ENCODE results near the gene HOXB9. TPM values are rescaled to one million over a fixed set of nuclear protein-coding genes. Genes with fewer than 3 reads are reported as not detected.
A peak's percentile ranks its signal among the peaks of the same experiment; 100 is the strongest.

The HOXB9 gene
- total RNA-seq, 2 donors from 2014 or later: 0.09 to 0.68 TPM

DNA sequence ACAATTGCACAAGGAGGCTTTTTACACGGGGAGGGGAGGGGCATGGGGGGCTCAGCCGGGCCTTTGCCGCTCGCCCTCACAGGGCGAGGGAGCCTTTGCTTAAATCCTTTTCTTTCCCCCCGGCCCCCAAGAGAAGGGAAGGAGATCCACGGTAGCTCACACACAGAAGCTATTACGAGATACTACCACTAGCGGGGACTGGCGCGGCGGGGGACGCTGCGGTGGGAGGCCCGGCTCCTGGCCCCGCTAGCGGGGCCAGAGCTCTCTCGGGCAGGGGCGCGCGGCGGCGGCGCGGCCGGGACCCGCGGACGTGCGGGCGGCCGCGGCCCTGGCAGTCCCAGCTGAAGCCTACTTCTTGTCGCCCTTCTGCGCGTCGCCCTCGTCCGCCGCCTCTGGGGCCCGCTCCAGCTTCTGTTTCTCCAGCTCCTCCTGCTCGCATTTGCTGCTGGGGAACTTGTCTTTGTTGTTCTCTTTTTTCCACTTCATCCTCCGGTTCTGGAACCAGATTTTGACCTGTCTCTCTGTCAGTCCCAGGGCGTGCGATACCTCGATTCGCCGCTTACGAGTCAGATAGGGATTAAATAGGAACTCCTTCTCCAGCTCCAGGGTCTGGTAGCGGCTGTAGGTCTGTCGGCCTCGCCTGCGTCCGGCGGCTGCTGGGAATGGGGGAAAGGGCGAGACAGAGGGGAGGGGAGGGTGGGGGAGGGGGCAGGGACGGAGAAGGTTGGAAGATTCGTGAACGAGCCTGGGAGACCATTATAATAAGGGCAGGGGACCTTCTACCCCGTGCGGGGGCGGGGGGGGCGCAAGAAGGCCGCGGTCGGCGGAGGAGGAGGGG is 13.1 kb downstream of the HOXB9 start:
- WGBS: 2% methylated on average over 61 of the region's 67 CpGs
- Histone ChIP-seq H3K4me1 (replicated peaks) (peaks cover 3% of the 10 kb centered on the region), H3K4me3 (peak overlapping the region in 1 of 2 donors; percentile 13), H3K36me3 (no peaks in the 10 kb centered on the region), H3K27me3 (replicated peaks; ENCODE audit: insufficient read depth) (peaks cover 53% of the 10 kb centered on the region), H3K27ac (no peak overlapping the region), H3K9me3 (no peaks in the 10 kb centered on the region)
- DNase-seq (ENCODE audit: low spot score): no peak
- intact Hi-C loops (cut with DNase I): no loop called here
- TF ChIP-seq POLR2A (IDR thresholded peaks at IDR 0.05): no peak
- peak; percentile 6 for TF ChIP-seq POLR2AphosphoS5 (IDR thresholded peaks at IDR 0.05)
- TF ChIP-seq, protein P1, sequence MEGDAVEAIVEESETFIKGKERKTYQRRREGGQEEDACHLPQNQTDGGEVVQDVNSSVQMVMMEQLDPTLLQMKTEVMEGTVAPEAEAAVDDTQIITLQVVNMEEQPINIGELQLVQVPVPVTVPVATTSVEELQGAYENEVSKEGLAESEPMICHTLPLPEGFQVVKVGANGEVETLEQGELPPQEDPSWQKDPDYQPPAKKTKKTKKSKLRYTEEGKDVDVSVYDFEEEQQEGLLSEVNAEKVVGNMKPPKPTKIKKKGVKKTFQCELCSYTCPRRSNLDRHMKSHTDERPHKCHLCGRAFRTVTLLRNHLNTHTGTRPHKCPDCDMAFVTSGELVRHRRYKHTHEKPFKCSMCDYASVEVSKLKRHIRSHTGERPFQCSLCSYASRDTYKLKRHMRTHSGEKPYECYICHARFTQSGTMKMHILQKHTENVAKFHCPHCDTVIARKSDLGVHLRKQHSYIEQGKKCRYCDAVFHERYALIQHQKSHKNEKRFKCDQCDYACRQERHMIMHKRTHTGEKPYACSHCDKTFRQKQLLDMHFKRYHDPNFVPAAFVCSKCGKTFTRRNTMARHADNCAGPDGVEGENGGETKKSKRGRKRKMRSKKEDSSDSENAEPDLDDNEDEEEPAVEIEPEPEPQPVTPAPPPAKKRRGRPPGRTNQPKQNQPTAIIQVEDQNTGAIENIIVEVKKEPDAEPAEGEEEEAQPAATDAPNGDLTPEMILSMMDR (IDR thresholded peaks at IDR 0.05): peak in 1 of 4 experiments; percentile 23

DNA sequence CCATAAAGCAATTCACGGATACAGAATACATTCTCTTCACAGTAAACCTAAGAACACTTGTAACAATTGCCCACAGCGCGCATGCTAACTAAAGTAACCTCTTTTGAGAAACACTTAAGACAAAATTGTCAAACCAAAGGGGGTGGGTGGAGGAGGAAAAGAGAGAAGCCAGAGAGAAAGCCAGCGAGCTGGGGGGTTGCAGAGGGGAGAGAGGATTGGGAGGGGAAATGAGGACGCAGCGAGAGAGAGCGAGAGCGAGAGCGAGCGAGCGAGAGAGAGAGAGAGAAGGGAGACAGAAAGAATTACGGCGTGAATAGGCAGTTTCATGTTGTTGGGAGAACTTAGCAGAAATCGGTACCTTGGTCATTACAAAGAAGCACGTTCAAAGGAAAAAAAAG is 13.7 kb downstream of the HOXB9 start:
- intact Hi-C loops (cut with DNase I): no loop called here
- no peak for DNase-seq (ENCODE audit: low spot score)
- Histone ChIP-seq H3K27me3 (replicated peaks; ENCODE audit: insufficient read depth) (peaks cover 52% of the 10 kb centered on the region), H3K36me3 (no peaks in the 10 kb centered on the region), H3K9me3 (no peaks in the 10 kb centered on the region), H3K4me1 (replicated peaks) (peaks cover 3% of the 10 kb centered on the region), H3K27ac (peak overlapping the region in 1 of 2 donors; percentile 13), H3K4me3 (no peak overlapping the region)
- TF ChIP-seq POLR2A (IDR thresholded peaks at IDR 0.05) (no peak), POLR2AphosphoS5 (IDR thresholded peaks at IDR 0.05) (no peak)
- TF ChIP-seq, protein P1 (IDR thresholded peaks at IDR 0.05): no peak
- WGBS: 5% methylated on average over 15 of the region's 15 CpGs

DNA sequence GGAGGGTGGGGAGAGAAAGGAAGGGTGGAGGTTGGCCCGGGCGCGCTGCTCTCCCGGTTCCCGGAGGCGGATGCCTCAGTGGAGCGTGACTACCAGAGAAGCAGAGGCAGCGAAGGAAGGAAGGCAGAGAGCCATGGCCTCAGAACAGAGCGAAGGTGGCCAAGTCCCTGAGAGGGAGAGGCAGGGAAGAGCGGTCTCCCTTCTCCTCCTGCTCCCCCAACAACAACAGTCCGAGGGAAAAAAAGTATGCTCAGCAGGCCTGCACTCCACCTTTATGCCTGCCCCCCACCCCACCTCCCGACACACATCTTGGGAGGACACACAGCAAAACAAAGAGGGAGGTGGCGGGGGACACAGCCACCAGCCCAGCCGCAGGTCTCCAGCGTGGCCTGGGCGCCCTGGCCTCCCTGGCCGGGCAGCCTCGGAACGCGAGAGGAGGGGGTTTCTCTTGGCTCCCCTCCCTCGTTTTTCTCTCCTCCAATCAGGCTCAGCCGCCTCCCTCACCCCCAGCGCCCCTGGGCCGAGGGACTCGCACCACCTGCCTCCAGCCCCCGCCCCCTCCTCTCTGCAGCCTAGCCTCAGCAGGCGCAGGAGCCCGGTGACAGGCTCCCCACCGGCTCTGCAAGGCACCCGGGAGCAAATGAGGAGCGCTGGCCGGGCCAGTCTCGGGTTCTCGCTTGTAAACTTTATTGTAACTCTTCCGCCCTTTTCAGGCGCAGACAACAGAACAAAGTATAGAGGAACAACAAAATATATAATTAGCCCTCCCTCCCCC is 14.3 kb downstream of the HOXB9 start:
- Histone ChIP-seq H3K4me3 (peak overlapping the region in 1 of 2 donors; percentile 9), H3K27me3 (replicated peaks; ENCODE audit: insufficient read depth) (peaks cover 53% of the 10 kb centered on the region), H3K27ac (peak overlapping the region in 1 of 2 donors; percentile 13), H3K9me3 (no peaks in the 10 kb centered on the region), H3K4me1 (replicated peaks) (peaks cover 3% of the 10 kb centered on the region), H3K36me3 (no peaks in the 10 kb centered on the region)
- intact Hi-C loops (cut with DNase I): no loop called here
- no peak for TF ChIP-seq POLR2AphosphoS5 (IDR thresholded peaks at IDR 0.05)
- TF ChIP-seq, protein P1 (IDR thresholded peaks at IDR 0.05): no peak
- no peak for TF ChIP-seq POLR2A (IDR thresholded peaks at IDR 0.05)
- 8% methylated on average over 36 of the region's 36 CpGs for WGBS
- DNase-seq (ENCODE audit: low spot score): no peak

DNA sequence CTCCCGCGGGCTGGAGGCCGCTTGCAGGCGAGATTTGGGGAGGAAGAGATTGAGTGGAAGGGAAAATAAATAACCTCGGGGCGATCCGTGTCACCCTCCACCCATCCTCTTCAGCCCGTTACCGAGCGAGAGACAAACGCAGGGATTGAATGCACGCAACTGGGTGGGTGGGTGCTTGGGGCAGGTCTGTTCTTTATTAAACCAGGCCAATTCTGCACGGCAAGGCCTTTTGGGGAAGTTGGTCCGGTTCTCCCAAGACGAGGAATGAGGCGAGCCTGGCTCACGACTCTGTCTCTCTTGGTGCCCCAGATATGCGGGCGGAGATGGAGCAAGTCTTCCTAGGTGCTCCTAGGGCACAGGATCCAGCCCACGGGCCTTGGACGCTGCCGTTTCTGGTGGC is 14.9 kb downstream of the HOXB9 start:
- TF ChIP-seq POLR2A (IDR thresholded peaks at IDR 0.05) (no peak), POLR2AphosphoS5 (IDR thresholded peaks at IDR 0.05) (no peak)
- TF ChIP-seq, protein P1 (IDR thresholded peaks at IDR 0.05): no peak
- DNase-seq (ENCODE audit: low spot score): no peak
- 4% methylated on average over 22 of the region's 22 CpGs for WGBS
- intact Hi-C loops (cut with DNase I): no loop called here
- Histone ChIP-seq H3K27ac (peak overlapping the region in 1 of 2 donors; percentile 48), H3K9me3 (no peaks in the 10 kb centered on the region), H3K4me3 (peak overlapping the region; percentile 9 to 28), H3K36me3 (no peaks in the 10 kb centered on the region), H3K27me3 (replicated peaks; ENCODE audit: insufficient read depth) (peaks cover 53% of the 10 kb centered on the region), H3K4me1 (replicated peaks) (peaks cover 3% of the 10 kb centered on the region)
